Measurements from ENCODE around the gene ADGRA3. TPM values are rescaled to one million over a fixed set of nuclear protein-coding genes. Genes with fewer than 3 reads are reported as not detected.
A peak's percentile ranks its signal among the peaks of the same experiment; 100 is the strongest.

Gene ADGRA3
- total and polyA plus RNA-seq, 2 of the 13 experiments (the other 11 are each of a cell fraction or from before 2014, with no cell fraction given): 32.2 to 40.8 TPM

DNA sequence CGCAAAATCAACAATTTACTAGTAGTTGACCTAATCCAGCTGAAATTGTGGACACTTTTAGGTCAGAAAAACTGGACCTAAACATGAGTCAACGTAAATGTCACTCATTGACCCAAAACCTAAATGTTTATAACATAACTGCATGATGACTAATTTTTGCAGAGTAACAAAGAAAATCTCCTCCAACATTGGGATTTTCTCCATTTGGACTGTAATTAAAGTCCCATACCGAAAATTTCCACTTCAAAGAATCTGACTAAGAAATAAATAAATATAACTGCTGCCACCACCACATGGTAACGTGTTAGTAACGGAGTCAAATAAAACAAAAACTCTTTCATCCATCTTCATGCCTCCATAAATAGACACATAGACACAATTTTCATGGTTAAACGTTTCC is 1.9 kb downstream of the ADGRA3 start:
- intact Hi-C loops (cut with micrococcal nuclease; ENCODE audit: unreplicated experiment): loop anchor here (2.0 kb wide), 1 partner anchor 39 kb away; no protein-coding TSS in a partner anchor
- in situ Hi-C loops (cut with HindIII; ENCODE audit: extremely low pct_ligation_motif_present, low pct_unique_long_range_greater_than_20kb): no loop called here
- Histone ChIP-seq H3K4me3 (replicated peaks in 1 of 3; ENCODE audit: insufficient read depth in 1 of 3, low read depth in 2 of 3, low read length in 3 of 3) (peak overlapping the region; percentile 76 to 82 (median 78)), H4K20me1 (ENCODE audit: insufficient read depth, low read length) (peaks cover 4% of the 10 kb centered on the region; the same call in 1 of the 2 replicates), H3K36me3 (replicated peaks in 1 of 2; ENCODE audit: control insufficient read depth in 1 of 2, insufficient read depth in 2 of 2, low read length in 2 of 2) (no peaks in the 10 kb centered on the region), H2AFZ (ENCODE audit: low read length) (no peak overlapping the region), H3K27me3 (ENCODE audit: control insufficient read depth in 1 of 2, insufficient read depth in 2 of 2, low read length in 2 of 2) (no peaks in the 10 kb centered on the region; a peak in 1 of 5 replicates), H3K27ac (ENCODE audit: extremely low read length, insufficient read depth, low read length) (peak overlapping the region; percentile 85), H3K4me1 (ENCODE audit: insufficient read depth, low read length) (peaks cover 49% of the 10 kb centered on the region), H3K79me2 (ENCODE audit: insufficient read depth, low read length) (peaks cover 53% of the 10 kb centered on the region), H3K4me2 (ENCODE audit: low read depth, low read length) (peak overlapping the region; percentile 76), H3K9me3 (ENCODE audit: low read length) (no peaks in the 10 kb centered on the region), H3K9ac (ENCODE audit: insufficient read depth, low read depth, low read length) (peak overlapping the region; percentile 80)
- ChIA-PET CTCF (ENCODE audit: low intra/inter-chr PET ratio, low total read pairs) (no interaction called here), POLR2A (interaction anchor here (1.3 to 2.9 kb wide), 5 partner anchors 7 to 57 kb away, joined by 6 to 20 read pairs (median 9); no protein-coding TSS in a partner anchor)
- no peak for FAIRE-seq
- WGBS (ENCODE audit: low lambda C conversion rate): 6% methylated on average over 6 of the region's 6 CpGs
- no peak for ATAC-seq
- peak; percentile 35 for DNase-seq (ENCODE audit: low spot score)
- no TSS peak for BruUV-seq (replicated peaks)
- TF ChIP-seq ZNF317 (CRISPR knock-in tag; IDR thresholded peaks at IDR 0.05) (no peak), PHF5A (CRISPR knock-in tag; IDR thresholded peaks at IDR 0.05; ENCODE audit: low read depth, unreplicated experiment) (no peak), LCORL (IDR thresholded peaks at IDR 0.05) (peak; percentile 54; the same call in 1 of the 2 replicates), LCORL (CRISPR knock-in tag; IDR thresholded peaks at IDR 0.05) (no peak), ZNF296 (CRISPR knock-in tag; conservative IDR thresholded peaks at IDR 0.05) (no peak), SMAD1 (CRISPR knock-in tag; IDR thresholded peaks at IDR 0.05; ENCODE audit: borderline replicate concordance, low read depth) (no peak), SAP130 (CRISPR knock-in tag; IDR thresholded peaks at IDR 0.05; ENCODE audit: low read depth) (peak; percentile 22), SNAPC2 (CRISPR knock-in tag; IDR thresholded peaks at IDR 0.05) (no peak), FIP1L1 (IDR thresholded peaks at IDR 0.05; ENCODE audit: borderline replicate concordance, insufficient read depth, low read depth, low read length) (no peak), PAX8 (CRISPR knock-in tag; IDR thresholded peaks at IDR 0.05; ENCODE audit: borderline replicate concordance) (no peak)
- TF ChIP-seq, protein P1, sequence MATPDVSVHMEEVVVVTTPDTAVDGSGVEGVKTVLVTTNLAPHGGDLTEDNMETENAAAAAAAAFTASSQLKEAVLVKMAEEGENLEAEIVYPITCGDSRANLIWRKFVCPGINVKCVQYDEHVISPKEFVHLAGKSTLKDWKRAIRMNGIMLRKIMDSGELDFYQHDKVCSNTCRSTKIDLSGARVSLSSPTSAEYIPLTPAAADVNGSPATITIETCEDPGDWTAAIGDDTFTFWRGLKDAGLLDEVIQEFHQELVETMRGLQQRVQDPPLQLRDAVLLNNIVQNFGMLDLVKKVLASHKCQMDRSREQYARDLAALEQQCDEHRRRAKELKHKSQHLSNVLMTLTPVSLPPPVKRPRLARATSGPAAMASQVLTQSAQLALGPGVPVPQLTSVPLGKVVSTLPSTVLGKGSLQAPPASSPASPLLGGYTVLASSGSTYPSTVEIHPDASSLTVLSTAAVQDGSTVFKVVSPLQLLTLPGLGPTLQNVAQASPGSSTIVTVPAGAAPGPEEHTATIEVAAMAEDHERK (CRISPR knock-in tag; IDR thresholded peaks at IDR 0.05; ENCODE audit: low read depth): no peak
- TF ChIP-seq, protein P2, sequence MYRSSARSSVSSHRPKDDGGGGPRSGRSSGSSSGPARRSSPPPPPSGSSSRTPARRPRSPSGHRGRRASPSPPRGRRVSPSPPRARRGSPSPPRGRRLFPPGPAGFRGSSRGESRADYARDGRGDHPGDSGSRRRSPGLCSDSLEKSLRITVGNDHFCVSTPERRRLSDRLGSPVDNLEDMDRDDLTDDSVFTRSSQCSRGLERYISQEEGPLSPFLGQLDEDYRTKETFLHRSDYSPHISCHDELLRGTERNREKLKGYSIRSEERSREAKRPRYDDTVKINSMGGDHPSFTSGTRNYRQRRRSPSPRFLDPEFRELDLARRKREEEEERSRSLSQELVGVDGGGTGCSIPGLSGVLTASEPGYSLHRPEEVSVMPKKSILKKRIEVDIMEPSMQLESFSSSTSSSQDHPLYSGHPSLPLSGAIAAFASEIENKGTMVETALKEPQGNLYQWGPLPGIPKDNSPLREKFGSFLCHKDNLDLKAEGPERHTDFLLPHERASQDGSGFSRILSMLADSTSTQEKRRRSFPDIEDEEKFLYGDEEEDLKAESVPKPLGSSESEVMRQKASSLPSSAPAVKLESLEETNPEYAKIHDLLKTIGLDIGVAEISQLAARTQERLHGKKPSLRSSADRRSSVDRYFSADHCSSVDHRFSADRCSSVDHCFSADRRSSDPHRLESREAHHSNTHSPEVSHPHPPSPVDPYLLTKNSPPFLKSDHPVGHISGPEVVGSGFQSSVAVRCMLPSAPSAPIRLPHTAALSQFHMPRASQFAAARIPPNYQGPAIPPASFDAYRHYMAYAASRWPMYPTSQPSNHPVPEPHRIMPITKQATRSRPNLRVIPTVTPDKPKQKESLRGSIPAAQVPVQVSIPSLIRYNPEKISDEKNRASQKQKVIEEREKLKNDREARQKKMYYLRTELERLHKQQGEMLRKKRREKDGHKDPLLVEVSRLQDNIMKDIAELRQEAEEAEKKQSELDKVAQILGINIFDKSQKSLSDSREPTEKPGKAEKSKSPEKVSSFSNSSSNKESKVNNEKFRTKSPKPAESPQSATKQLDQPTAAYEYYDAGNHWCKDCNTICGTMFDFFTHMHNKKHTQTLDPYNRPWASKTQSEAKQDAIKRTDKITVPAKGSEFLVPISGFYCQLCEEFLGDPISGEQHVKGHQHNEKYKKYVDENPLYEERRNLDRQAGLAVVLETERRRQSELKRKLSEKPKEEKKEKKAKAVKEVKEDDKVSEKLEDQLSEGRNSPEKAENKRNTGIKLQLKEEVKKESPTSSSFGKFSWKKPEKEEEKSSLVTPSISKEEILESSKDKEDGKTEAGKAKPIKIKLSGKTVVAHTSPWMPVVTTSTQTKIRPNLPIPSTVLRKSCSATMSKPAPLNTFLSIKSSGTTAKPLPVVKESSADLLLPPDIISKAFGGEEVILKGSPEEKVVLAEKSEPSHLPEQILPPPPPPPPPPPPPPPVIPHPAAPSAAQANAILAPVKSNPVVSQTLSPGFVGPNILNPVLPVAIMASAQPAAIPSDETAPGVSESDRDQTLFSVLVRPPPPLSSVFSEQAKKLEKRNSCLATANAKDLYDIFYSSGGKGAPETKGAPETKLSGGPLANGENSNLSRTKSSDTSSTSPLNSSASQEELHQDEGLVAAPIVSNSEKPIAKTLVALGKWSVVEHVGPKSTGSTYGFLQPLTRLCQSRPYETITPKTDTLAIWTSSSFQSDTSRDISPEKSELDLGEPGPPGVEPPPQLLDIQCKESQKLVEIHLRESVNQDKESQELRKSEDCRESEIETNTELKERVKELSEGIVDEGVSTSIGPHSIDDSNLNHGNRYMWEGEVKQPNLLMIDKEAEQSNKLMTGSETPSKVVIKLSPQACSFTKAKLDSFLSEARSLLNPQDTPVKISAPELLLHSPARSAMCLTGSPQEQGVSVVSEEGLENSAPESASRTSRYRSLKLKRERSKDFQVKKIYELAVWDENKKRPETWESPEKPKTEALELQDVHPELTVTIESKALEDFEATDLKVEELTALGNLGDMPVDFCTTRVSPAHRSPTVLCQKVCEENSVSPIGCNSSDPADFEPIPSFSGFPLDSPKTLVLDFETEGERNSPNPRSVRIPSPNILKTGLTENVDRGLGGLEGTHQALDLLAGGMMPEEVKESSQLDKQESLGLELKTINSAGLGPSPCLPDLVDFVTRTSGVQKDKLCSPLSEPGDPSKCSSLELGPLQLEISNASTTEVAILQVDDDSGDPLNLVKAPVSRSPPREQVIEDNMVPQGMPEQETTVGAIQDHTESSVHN (CRISPR knock-in tag; IDR thresholded peaks at IDR 0.05): no peak
- TF ChIP-seq, protein P3, sequence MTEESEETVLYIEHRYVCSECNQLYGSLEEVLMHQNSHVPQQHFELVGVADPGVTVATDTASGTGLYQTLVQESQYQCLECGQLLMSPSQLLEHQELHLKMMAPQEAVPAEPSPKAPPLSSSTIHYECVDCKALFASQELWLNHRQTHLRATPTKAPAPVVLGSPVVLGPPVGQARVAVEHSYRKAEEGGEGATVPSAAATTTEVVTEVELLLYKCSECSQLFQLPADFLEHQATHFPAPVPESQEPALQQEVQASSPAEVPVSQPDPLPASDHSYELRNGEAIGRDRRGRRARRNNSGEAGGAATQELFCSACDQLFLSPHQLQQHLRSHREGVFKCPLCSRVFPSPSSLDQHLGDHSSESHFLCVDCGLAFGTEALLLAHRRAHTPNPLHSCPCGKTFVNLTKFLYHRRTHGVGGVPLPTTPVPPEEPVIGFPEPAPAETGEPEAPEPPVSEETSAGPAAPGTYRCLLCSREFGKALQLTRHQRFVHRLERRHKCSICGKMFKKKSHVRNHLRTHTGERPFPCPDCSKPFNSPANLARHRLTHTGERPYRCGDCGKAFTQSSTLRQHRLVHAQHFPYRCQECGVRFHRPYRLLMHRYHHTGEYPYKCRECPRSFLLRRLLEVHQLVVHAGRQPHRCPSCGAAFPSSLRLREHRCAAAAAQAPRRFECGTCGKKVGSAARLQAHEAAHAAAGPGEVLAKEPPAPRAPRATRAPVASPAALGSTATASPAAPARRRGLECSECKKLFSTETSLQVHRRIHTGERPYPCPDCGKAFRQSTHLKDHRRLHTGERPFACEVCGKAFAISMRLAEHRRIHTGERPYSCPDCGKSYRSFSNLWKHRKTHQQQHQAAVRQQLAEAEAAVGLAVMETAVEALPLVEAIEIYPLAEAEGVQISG (CRISPR knock-in tag; IDR thresholded peaks at IDR 0.05): no peak
